Activated naive CD4-positive, alpha-beta T cell treated with anti-CD3 and anti-CD28 coated beads, Interleukin-2, amount 50 U/mL, for 24 hours (primary cell): ENCODE measurements around the gene ATP6V0E1.
"Not testable (repeated sequence)": the region's sequence is repeated elsewhere in the genome, so short reads cannot be mapped to it uniquely, and the experiment has no call there.

Experiments
- H3K27ac Mint-ChIP-seq: one replicate; pipeline ENCODE4 v1.8.0; 2021; ENCODE audit warnings: mild to moderate bottlenecking, mixed read lengths
- H3K27me3 Mint-ChIP-seq: one replicate; pipeline ENCODE4 v1.8.0; 2021; ENCODE audit warnings: mixed read lengths
- H3K36me3 Mint-ChIP-seq: one replicate; pipeline ENCODE4 v1.8.0; 2021; ENCODE audit warnings: mixed read lengths
- H3K4me1 Mint-ChIP-seq: one replicate; pipeline ENCODE4 v1.8.0; 2021; ENCODE audit warnings: mixed read lengths
- H3K4me3 Mint-ChIP-seq: one replicate; pipeline ENCODE4 v1.8.0; 2021; ENCODE audit warnings: mild to moderate bottlenecking, mixed read lengths
- H3K9me3 Mint-ChIP-seq: one replicate; pipeline ENCODE4 v1.8.0; 2021; ENCODE audit warnings: mixed read lengths

Gene ATP6V0E1

DNA sequence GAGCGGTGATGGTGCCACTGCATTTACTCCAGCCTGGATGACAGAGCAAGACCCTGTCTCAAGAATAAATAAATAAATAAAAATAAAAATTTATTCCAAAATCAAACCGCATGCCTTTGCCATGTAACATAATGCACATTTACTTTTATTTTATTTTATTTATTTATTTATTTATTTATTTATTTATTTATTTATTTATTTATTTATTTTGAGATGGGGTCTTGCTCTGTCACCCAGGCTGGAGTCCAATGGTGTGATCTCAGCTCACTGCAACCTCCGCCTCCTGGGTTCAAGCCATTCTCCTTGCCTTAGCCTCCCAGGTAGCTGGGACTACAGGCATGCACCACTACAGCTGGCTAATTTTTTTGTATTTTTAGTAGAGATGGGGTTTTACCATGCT, 48.5 kb downstream of the ATP6V0E1 start:
- not testable (repeated sequence) for H3K9me3 Mint-ChIP-seq, H3K27me3 Mint-ChIP-seq, H3K4me3 Mint-ChIP-seq
- H3K4me1 Mint-ChIP-seq: peaks cover 41% of the 10 kb centered on the region
- peaks cover 16% of the 10 kb centered on the region for H3K36me3 Mint-ChIP-seq
- H3K27ac Mint-ChIP-seq: peak overlapping the region; percentile 82

- H3K27ac Mint-ChIP-seq: peak overlapping the region; percentile 82
- H3K36me3 Mint-ChIP-seq: peaks cover 16% of the 10 kb centered on the region
- no peak overlapping the region for H3K4me3 Mint-ChIP-seq
- H3K4me1 Mint-ChIP-seq: peaks cover 45% of the 10 kb centered on the region
- no peaks in the 10 kb centered on the region for H3K27me3 Mint-ChIP-seq
- H3K9me3 Mint-ChIP-seq: no peaks in the 10 kb centered on the region
Measured at GRCh38 chr5:173032730-173033129, 49.2 kb downstream of the ATP6V0E1 start.

GRCh38 chr5:173033923-173034322, 50.4 kb downstream of the ATP6V0E1 start:
- H3K27me3 Mint-ChIP-seq: no peaks in the 10 kb centered on the region
- peaks cover 52% of the 10 kb centered on the region for H3K4me1 Mint-ChIP-seq
- H3K4me3 Mint-ChIP-seq: no peak overlapping the region
- peaks cover 16% of the 10 kb centered on the region for H3K36me3 Mint-ChIP-seq
- no peaks in the 10 kb centered on the region for H3K9me3 Mint-ChIP-seq
- peak overlapping the region; percentile 76 for H3K27ac Mint-ChIP-seq

DNA sequence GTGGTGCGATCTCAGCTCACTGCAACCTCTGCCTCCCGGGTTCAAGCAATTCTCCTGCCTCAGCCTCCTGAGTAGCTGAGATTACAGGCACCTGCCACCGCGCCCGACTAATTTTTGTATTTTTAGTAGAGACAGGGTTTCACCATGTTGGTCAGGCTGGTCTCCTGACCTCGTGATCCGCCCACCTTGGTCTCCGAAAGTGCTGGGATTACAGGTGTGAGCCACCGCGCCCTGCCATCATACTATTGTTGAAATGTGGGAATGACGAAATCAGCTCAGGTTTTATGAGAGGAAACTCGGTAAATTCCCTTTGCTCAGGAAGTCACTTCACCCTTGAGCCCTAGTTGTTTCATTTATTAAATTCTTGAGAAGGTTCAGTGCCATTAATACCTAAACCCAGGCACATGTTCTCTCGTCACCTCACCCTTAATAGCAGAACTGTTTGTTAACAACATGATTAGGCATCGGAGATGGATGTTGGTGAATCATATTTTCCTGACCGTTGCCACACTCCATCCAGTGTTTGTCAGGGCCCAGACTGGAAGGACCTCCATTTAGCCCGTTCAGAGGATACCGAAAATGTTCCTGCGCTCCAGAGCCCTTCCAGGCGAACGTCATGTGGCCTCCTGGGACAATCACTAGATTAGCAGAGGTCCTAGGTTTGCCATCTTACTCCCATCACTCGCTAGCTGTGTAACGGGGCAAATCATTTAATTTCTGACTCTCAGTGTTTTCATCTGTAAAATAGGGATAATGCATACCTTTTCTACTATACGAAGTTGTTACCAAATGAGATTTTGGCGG, 52.5 kb downstream of the ATP6V0E1 start:
- Mint-ChIP-seq H3K27ac (peak overlapping the region; percentile 93), H3K9me3 (no peaks in the 10 kb centered on the region), H3K36me3 (peaks cover 16% of the 10 kb centered on the region), H3K27me3 (no peaks in the 10 kb centered on the region), H3K4me1 (peaks cover 69% of the 10 kb centered on the region), H3K4me3 (peak overlapping the region; percentile 83)

DNA sequence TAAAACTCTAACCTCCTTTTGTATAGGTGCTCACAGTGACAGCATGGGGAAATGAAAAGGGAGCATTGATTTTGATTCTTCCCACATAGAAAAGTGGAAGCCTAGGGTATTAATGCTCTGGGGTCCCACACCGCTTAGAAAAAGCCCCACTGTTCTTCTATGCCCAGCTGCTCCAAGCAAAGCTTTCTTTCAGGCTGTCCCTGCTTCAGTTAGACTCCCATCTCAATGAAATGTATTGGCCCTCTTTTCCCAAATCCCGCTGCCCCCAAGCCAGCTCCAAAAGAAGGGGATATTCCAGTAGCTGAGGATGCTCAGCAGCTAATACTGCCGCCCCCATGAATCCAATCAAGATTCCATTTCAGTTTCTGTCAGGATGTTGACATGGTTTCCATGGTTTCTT, 55.6 kb downstream of the ATP6V0E1 start:
- Mint-ChIP-seq H3K27ac (peak overlapping the region; percentile 79), H3K36me3 (peaks cover 14% of the 10 kb centered on the region), H3K4me3 (no peak overlapping the region), H3K27me3 (no peaks in the 10 kb centered on the region), H3K9me3 (no peaks in the 10 kb centered on the region), H3K4me1 (peaks cover 57% of the 10 kb centered on the region)

DNA sequence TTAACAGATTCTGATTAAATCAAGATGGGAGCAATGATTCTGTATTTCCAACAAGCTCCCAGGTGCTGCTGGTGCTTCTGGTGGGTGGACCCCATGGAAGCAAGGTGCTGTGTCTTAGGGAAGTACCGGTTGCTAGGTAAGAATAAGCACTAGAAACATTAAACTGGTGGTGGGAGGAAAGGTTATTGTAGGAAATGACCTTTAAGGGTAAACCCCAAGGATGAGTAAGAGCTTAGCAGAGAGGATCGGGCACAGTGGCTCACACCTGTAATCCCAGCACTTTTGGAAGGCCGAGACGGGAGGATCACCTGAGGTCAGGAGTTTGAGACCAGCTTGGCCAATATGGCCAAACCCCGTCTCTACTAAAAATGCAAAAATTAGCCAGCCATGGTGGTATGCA, 56.4 kb downstream of the ATP6V0E1 start:
- no peaks in the 10 kb centered on the region for H3K9me3 Mint-ChIP-seq
- H3K27ac Mint-ChIP-seq: no peak overlapping the region
- H3K4me1 Mint-ChIP-seq: peaks cover 49% of the 10 kb centered on the region
- H3K4me3 Mint-ChIP-seq: no peak overlapping the region
- peaks cover 8% of the 10 kb centered on the region for H3K36me3 Mint-ChIP-seq
- no peaks in the 10 kb centered on the region for H3K27me3 Mint-ChIP-seq

- no peaks in the 10 kb centered on the region for H3K27me3 Mint-ChIP-seq
- no peak overlapping the region for H3K27ac Mint-ChIP-seq
- peaks cover 28% of the 10 kb centered on the region for H3K4me1 Mint-ChIP-seq
- no peaks in the 10 kb centered on the region for H3K9me3 Mint-ChIP-seq
- H3K4me3 Mint-ChIP-seq: no peak overlapping the region
- H3K36me3 Mint-ChIP-seq: no peaks in the 10 kb centered on the region
Measured at GRCh38 chr5:173041881-173042762, 58.6 kb downstream of the ATP6V0E1 start.

DNA sequence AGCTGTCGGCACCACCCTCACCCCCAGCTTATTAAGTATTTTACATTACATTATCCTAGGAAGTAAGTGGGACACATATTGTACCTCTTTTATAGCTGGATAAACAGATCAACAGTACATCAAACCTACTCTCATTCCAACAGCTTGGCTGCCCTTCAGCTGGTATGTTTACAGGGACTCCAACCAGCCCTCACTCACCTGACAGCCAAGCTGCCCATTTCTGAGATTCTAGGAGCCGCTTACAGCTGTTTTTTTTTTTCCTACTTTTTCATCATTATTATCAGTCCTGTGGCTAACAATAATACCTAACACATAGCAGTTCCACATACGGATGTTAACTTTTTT, 59.2 kb downstream of the ATP6V0E1 start:
- no peak overlapping the region for H3K27ac Mint-ChIP-seq
- H3K36me3 Mint-ChIP-seq: no peaks in the 10 kb centered on the region
- H3K27me3 Mint-ChIP-seq: no peaks in the 10 kb centered on the region
- no peak overlapping the region for H3K4me3 Mint-ChIP-seq
- H3K9me3 Mint-ChIP-seq: no peaks in the 10 kb centered on the region
- H3K4me1 Mint-ChIP-seq: peaks cover 27% of the 10 kb centered on the region

DNA sequence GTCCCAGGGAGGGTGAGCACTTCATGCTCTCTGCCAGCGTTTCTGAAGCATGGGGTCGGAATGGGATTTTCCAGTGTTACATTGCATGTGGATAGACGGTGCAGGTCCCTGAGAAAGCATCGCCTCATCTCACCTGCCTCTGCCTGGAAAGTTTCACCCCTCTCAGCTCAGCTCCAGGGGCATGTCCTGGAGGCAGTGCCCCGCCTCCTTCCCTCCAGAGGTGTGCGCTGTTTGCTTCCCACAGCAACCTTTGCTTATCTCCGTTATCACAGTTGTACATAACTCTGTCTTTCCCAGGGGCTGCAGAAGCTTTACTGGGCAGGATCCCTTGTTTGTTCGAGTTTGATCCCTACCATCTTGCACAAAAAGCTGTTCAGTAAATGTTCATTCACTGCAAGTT, 61.9 kb downstream of the ATP6V0E1 start:
- no peak overlapping the region for H3K27ac Mint-ChIP-seq
- peaks cover 9% of the 10 kb centered on the region for H3K4me1 Mint-ChIP-seq
- H3K27me3 Mint-ChIP-seq: no peaks in the 10 kb centered on the region
- no peak overlapping the region for H3K4me3 Mint-ChIP-seq
- no peaks in the 10 kb centered on the region for H3K36me3 Mint-ChIP-seq
- H3K9me3 Mint-ChIP-seq: no peaks in the 10 kb centered on the region

DNA sequence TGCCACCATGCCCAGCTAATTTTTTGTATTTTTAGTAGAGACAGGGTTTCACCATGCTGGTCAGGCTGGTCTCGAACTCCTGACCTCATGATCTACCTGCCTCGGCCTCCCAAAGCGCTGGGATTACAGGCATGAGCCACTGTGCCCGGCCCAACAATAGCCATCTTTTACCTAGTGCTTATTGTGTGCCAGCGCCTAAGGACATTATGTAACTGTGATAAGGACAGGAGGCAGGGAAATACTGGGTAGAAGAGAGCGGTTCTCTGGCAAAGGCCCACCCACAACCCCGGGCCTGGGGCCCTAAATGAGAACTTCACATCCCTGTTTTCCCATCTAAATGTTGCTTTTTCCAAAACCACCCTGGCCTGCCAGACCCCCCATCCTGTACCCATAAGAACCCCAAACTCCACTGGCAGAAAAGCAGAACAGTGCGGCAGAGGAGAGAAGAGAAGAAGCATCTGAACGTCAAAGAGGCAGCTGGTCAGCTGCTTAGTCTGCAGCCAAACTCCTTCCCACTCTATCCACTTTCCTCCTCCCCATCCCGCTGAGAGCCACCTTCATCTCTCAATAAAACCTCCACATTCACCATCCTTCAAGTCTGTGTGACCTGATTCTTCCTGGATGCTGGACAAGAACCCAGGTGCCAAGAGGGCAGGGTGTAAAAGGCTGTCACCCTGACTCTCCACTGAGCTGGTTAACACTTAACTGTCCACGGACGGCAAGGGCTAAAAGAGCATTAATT, 63.7 kb downstream of the ATP6V0E1 start:
- H3K9me3 Mint-ChIP-seq, H3K4me3 Mint-ChIP-seq, H3K36me3 Mint-ChIP-seq, H3K27ac Mint-ChIP-seq, H3K27me3 Mint-ChIP-seq: not testable (repeated sequence)
- peaks cover 13% of the 10 kb centered on the region for H3K4me1 Mint-ChIP-seq

GRCh38 chr5:173047838-173048105, 64.2 kb downstream of the ATP6V0E1 start:
- Mint-ChIP-seq H3K4me3 (no peak overlapping the region), H3K27me3 (no peaks in the 10 kb centered on the region), H3K27ac (no peak overlapping the region), H3K4me1 (peaks cover 13% of the 10 kb centered on the region), H3K36me3 (no peaks in the 10 kb centered on the region), H3K9me3 (no peaks in the 10 kb centered on the region)

DNA sequence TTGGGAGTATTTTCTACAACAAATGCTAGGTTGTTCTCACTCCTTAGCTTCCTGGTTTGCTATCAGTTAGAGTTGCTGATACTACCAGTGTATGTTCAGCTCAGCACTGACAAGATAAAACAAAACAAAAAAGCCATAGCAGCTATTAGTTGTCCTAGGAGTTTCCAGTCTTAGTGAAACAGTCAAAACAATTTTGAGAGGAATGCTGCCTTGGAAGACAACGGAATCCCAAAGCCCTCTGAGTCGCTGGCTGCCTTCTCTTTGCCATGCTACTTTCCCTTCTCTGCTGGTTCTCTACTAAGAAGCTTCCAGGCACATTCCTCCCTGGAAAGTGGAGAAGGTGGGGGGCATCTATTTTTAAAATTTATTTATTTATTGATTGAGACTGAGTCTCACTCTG, 67.2 kb downstream of the ATP6V0E1 start:
- no peaks in the 10 kb centered on the region for H3K27me3 Mint-ChIP-seq
- H3K4me1 Mint-ChIP-seq: peaks cover 38% of the 10 kb centered on the region
- no peak overlapping the region for H3K4me3 Mint-ChIP-seq
- H3K36me3 Mint-ChIP-seq: no peaks in the 10 kb centered on the region
- no peak overlapping the region for H3K27ac Mint-ChIP-seq
- H3K9me3 Mint-ChIP-seq: no peaks in the 10 kb centered on the region

DNA sequence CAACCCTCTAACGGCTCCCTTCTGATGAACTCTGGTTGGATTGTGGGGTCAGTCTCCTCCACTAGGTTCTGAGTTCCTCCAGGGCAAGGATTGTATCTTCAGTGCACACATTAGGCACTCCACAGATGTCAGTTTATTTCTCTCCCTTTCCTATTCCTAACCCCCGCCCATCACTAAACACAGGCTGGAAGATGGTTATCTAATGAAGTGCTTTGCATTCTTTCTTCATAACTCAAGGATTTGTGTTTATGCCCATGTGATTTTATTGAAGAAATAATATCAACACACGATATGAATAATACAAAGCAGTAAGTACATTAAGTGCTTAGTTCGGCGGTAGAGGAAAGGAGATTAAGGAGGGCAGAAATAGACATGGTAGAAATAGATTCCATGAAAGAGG, 68.2 kb downstream of the ATP6V0E1 start:
- no peak overlapping the region for H3K27ac Mint-ChIP-seq
- no peaks in the 10 kb centered on the region for H3K9me3 Mint-ChIP-seq
- H3K36me3 Mint-ChIP-seq: no peaks in the 10 kb centered on the region
- H3K27me3 Mint-ChIP-seq: no peaks in the 10 kb centered on the region
- H3K4me3 Mint-ChIP-seq: no peak overlapping the region
- H3K4me1 Mint-ChIP-seq: peaks cover 40% of the 10 kb centered on the region

DNA sequence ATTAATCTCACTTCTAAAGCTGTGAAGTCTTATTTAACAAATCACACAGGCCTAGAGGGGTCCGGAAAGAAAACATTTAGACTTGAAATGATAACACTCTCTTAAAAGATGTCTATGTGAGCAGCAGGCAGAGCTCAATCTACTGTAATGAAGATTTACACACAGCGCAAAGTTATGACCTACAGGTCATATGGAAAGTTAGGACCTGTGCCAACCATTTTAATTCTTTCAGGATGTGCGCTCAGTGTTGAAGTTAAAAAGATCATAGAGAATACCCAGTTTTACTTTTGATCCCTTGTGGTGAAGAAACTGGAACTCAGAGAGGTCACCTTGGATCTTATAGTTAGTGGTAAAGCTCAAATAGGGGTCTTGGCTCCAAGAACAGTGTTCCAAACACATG, 69.5 kb downstream of the ATP6V0E1 start:
- peaks cover 39% of the 10 kb centered on the region for H3K4me1 Mint-ChIP-seq
- H3K27me3 Mint-ChIP-seq: no peaks in the 10 kb centered on the region
- no peaks in the 10 kb centered on the region for H3K9me3 Mint-ChIP-seq
- peak overlapping the region; percentile 17 for H3K27ac Mint-ChIP-seq
- H3K36me3 Mint-ChIP-seq: no peaks in the 10 kb centered on the region
- no peak overlapping the region for H3K4me3 Mint-ChIP-seq

DNA sequence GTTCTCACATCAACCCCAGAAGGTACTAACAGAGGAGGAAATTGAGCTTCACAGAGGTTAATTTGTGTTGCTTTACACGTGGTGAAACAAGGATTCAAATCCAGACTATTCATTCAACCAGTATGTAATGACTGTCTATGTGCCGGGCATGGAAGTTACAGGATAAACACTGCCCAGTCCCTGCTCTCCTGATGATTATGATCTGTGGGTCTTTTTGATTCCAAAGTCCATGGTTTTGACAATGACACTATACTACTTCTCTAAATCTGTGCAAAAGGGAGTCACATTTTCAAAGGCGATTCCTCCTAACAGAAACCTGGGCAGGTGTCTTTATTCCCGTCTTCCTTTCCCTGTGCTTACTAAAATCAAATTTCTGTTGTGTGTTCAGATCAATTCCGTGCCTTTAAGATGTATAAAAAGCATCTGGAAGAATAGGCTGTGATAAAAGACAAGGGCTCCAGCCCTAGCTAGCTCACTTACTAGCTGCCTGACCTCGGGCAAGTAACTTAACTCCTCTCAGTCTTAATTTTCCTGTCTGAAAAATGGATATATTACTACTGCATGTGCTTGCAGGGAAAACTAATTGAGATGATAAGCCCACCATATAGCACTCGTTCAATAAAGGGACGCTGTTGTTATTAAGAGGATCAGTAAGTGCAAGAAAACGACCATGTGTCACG, 71.6 kb downstream of the ATP6V0E1 start:
- H3K4me3 Mint-ChIP-seq: peak overlapping the region; percentile 98
- H3K36me3 Mint-ChIP-seq: no peaks in the 10 kb centered on the region
- peak overlapping the region; percentile 99 for H3K27ac Mint-ChIP-seq
- H3K4me1 Mint-ChIP-seq: peaks cover 48% of the 10 kb centered on the region
- no peaks in the 10 kb centered on the region for H3K27me3 Mint-ChIP-seq
- no peaks in the 10 kb centered on the region for H3K9me3 Mint-ChIP-seq

DNA sequence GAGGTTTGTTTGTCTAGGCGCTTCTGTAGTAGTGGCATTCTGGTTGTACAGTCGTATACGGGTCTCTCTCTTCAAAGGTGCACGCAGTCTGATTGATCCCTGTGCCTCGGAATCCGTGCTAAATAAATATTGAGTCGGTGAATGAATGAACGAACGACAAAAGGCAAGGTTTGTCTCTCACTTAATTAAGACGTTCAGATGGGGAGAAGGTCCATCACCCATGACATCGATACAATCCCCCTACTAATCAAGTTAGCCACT, 72.1 kb downstream of the ATP6V0E1 start:
- Mint-ChIP-seq H3K4me1 (peaks cover 53% of the 10 kb centered on the region), H3K27me3 (no peaks in the 10 kb centered on the region), H3K36me3 (no peaks in the 10 kb centered on the region), H3K4me3 (peak overlapping the region; percentile 98), H3K27ac (peak overlapping the region; percentile 99), H3K9me3 (no peaks in the 10 kb centered on the region)
